HG03469 (cell line): ENCODE measurements around the gene BTRC.
"Not testable (repeated sequence)": the region's sequence is repeated elsewhere in the genome, so short reads cannot be mapped to it uniquely, and the experiment has no call there.

Experiments
- ATAC-seq: cut with Tn5 transposase; IDR thresholded peaks from one replicate; pipeline ENCODE4 v1.9.1; 2021; ENCODE audit warnings: mild to moderate bottlenecking, moderate library complexity, moderate number of reproducible peaks; ENCODE audit not compliant: unreplicated experiment

BTRC gene

GRCh38 chr10:101385866-101386658, 32.1 kb downstream of the BTRC start:
- no peak for ATAC-seq

- no peak for ATAC-seq
These were observed 32.8 kb downstream of the BTRC start for GRCh38 chr10:101386659-101387259.

GRCh38 chr10:101388676-101389276, 34.8 kb downstream of the BTRC start:
- ATAC-seq = no peak

DNA sequence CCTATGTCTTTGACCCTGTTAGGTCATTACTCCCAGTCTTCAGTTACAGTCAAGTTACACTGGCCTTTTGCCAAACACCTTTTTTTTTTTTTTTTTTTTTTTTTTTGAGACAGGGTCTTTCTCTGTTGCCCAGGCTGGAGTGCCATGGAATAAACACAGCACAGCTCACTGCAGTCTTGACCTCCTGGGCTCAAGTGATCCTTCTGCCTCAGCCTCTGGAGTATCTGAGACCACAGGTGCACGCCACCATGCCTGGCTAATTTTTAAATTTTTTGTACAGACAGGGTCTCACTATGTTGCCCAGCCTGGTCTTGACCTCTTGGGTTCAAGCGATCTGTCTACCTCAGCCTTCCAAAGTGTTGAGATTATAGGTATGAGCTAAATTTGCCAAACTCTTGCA, 35.6 kb downstream of the BTRC start:
- ATAC-seq = not testable (repeated sequence)

DNA sequence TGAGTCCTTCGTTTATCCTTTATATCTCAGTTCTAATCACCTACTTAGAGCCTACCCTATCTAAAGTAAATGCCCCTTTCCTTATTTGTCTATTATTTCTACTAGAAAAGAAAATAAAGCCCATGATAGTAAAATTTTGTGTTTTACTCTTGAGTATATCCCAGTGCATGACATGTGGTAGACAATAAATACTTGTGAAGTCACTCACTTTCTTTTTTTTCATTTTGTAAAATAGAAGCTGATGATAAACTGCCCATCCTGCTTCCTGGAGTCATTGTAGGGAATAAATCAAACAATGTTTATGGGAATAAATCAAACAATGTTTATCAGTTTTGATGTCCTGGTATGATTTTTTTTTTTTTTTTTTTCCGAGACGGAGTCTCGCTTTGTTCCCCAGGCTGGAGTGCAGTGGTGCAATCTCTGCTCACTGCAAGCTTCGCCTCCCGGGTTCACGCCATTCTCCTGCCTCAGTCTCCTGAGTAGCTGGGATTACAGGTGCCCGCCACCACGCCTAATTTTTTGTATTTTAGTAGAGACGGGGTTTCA, 36.1 kb downstream of the BTRC start:
- ATAC-seq = no peak

- no peak for ATAC-seq
These were observed 39.4 kb downstream of the BTRC start for GRCh38 chr10:101393378-101393777.

DNA sequence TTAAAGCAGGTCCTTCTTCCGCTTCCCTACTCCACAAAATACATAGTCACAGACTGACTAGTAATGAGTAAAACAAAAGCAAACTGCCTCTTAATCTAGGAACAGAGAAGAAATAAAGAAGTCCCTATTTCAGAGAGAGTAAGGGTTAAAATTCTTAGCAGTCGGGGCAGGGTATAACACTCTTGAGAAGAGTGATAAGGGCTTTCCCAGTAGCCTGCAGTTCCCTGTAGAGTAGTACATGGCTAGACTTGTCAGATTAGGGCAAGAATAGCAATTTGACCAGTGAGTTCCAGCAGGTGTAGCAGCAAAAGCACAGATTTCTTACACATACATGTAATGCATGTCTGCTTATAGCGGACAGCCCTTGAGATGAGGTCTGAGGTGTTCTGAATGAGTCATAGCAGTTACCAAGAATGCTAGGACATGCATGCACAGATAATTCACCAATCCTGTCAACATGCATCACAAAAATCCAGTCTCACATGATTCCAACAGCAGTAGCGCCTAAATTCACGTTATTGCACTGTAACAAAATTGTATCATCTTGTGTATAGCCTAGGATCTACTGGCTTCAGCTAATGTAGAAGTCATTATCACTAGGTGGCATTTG, 40.7 kb downstream of the BTRC start:
- no peak for ATAC-seq

GRCh38 chr10:101397140-101397539, 43.2 kb downstream of the BTRC start:
- ATAC-seq = no peak

- no peak for ATAC-seq
These were observed 46.6 kb downstream of the BTRC start for GRCh38 chr10:101400585-101400984.

DNA sequence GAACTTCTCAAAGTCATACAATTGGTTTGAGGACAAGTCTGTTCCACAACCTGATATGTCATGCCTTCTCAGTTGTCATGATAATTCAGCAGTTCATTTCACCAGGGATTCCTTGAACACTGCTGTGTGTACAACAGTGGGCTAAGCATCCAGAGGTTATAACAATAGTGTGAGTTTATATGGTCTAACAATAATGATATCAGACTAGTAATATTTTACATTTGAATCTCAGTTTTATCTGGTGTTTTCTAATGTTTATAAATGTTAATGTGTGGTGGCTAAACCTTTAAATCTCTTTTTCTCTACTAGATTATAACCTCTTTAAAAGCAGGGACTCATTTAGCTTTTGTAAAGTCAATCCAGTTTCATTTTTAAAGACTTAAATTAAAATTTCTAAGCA, 48.7 kb downstream of the BTRC start:
- ATAC-seq = no peak

GRCh38 chr10:101403161-101403560, 49.2 kb downstream of the BTRC start:
- ATAC-seq = no peak

GRCh38 chr10:101405001-101405400, 51.0 kb downstream of the BTRC start:
- no peak for ATAC-seq

DNA sequence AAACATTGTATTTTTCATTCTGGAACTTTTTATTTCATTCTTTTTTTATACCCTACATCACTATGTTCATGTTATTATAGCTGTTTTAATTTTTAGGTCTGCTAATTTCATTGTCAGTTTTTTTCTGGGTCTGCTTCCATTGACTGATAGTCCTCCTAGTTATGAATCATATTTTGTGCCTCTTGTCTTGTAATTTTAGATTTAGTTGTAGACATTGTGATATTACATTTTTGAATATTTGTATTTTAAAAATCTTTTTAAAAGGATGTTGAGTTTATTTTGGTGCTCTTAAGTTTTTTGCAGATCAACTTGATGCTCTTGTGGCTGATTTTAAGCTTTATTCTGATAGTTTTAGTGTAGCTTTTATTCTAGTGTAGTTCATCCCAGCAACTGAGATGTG, 57.6 kb downstream of the BTRC start:
- no peak for ATAC-seq

GRCh38 chr10:101414034-101414433, 60.1 kb downstream of the BTRC start:
- no peak for ATAC-seq

- ATAC-seq = no peak
These were observed 61.9 kb downstream of the BTRC start for GRCh38 chr10:101415884-101416283.

DNA sequence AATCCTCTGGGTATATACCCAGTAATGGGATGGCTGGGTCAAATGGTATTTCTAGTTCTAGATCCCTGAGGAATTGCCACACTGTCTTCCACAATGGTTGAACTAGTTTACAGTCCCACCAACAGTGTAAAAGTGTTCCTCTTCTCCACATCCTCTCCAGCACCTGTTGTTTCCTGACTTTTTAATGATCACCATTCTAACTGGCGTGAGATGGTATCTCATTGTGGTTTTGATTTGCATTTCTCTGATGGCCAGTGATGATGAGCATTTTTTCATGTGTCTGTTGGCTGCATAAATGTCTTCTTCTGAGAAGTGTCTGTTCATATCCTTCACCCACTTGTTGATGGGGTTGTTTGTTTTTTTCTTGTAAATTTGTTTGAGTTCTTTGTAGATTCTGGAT, 68.0 kb downstream of the BTRC start:
- not testable (repeated sequence) for ATAC-seq

GRCh38 chr10:101425535-101425934, 71.6 kb downstream of the BTRC start:
- ATAC-seq = no peak

DNA sequence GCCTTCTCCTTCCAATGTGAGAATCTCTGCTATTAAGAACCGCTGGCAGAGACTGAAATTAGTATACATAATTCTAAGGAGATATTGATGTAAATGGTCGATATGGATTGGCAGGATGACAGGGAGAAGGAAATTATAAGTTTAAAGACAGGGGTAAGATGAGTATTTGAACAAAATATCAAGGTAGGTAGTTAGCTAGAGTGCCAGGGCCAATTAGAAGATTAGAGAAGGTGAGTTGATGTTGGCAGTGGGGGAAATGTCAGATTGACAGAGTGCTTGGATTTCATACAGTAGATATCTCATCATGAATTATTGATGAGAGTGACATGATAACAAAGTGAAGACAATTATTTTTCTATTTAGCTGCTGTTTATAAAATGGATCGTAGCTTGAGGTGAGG, 74.1 kb downstream of the BTRC start:
- ATAC-seq = no peak

GRCh38 chr10:101429423-101429822, 75.5 kb downstream of the BTRC start:
- no peak for ATAC-seq

DNA sequence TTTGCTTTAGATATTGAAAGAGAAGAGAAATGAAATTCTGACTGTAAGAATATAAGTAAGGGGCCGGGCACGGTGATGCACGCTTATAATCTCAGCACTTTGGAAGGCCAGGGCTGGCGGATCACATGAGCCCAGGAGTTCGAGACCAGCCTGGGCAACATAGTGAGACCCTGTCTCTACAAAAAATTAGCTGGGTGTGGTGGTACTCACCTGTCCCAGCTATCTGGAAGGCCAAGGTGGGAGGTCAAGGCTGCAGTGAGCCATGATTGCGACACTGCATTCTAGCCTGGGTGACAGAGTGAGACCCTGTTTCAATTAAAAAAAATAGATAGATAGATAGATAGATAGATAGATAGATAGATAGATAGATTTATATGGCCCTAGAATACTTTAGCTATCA, 82.3 kb downstream of the BTRC start:
- ATAC-seq = no peak

- ATAC-seq = no peak
These were observed 85.0 kb downstream of the BTRC start for GRCh38 chr10:101438881-101439391.
